Measurements from ENCODE around the gene STAT4. TPM values are rescaled to one million over a fixed set of nuclear protein-coding genes. Genes with fewer than 3 reads are reported as not detected.

STAT4 gene
- total RNA-seq, 1 experiment from 2014 or later = not detected

- Histone ChIP-seq H3K36me3 (ENCODE audit: insufficient read depth, low read length) (no peaks in the 10 kb centered on the region), H3K27me3 (ENCODE audit: low read length) (no peaks in the 10 kb centered on the region), H3K4me2 (ENCODE audit: low read depth, low read length, poor library complexity, severe bottlenecking) (no peak overlapping the region), H3K27ac (ENCODE audit: low read length) (no peak overlapping the region), H3K4me1 (ENCODE audit: low read length) (no peaks in the 10 kb centered on the region), H4K20me1 (ENCODE audit: insufficient read depth, low read depth, low read length) (no peaks in the 10 kb centered on the region), H3K9me2 (replicated peaks; ENCODE audit: insufficient read depth, low read length) (no peaks in the 10 kb centered on the region), H3K4me3 (ENCODE audit: low read length) (no peak overlapping the region), H2AFZ (ENCODE audit: low read length) (no peak overlapping the region), H3K9ac (ENCODE audit: low read length) (no peak overlapping the region), H3K9me3 (ENCODE audit: low read length) (no peaks in the 10 kb centered on the region), H3K79me2 (ENCODE audit: low read length) (no peaks in the 10 kb centered on the region)
- DNase-seq = no peak
Measured at GRCh38 chr2:191037351-191037750, 113.4 kb downstream of the STAT4 start.

- Histone ChIP-seq H3K4me1 (ENCODE audit: low read length) (no peaks in the 10 kb centered on the region), H3K27ac (ENCODE audit: low read length) (no peak overlapping the region), H3K9me2 (replicated peaks; ENCODE audit: insufficient read depth, low read length) (no peaks in the 10 kb centered on the region), H3K4me2 (ENCODE audit: low read depth, low read length, poor library complexity, severe bottlenecking) (no peak overlapping the region), H4K20me1 (ENCODE audit: insufficient read depth, low read depth, low read length) (no peaks in the 10 kb centered on the region), H2AFZ (ENCODE audit: low read length) (no peak overlapping the region), H3K9ac (ENCODE audit: low read length) (no peak overlapping the region), H3K79me2 (ENCODE audit: low read length) (no peaks in the 10 kb centered on the region), H3K4me3 (ENCODE audit: low read length) (no peak overlapping the region), H3K36me3 (ENCODE audit: insufficient read depth, low read length) (no peaks in the 10 kb centered on the region), H3K9me3 (ENCODE audit: low read length) (no peaks in the 10 kb centered on the region), H3K27me3 (ENCODE audit: low read length) (no peaks in the 10 kb centered on the region)
- no peak for DNase-seq
Measured at GRCh38 chr2:191036363-191036762, 114.4 kb downstream of the STAT4 start.

- H3K36me3 ChIP-seq (ENCODE audit: insufficient read depth, low read length) = no peaks in the 10 kb centered on the region
Measured at GRCh38 chr2:191032588-191033429, 118.0 kb downstream of the STAT4 start.

GRCh38 chr2:191031256-191031655 lies 119.5 kb downstream of the STAT4 start:
- H3K4me2 ChIP-seq (ENCODE audit: low read depth, low read length, poor library complexity, severe bottlenecking) = no peak overlapping the region
- H2AFZ ChIP-seq (ENCODE audit: low read length) = no peak overlapping the region
- no peak overlapping the region for H3K9ac ChIP-seq (ENCODE audit: low read length)
- no peaks in the 10 kb centered on the region for H3K27me3 ChIP-seq (ENCODE audit: low read length)
- H3K4me1 ChIP-seq (ENCODE audit: low read length) = no peaks in the 10 kb centered on the region
- no peak overlapping the region for H3K27ac ChIP-seq (ENCODE audit: low read length)
- H4K20me1 ChIP-seq (ENCODE audit: insufficient read depth, low read depth, low read length) = no peaks in the 10 kb centered on the region
- no peaks in the 10 kb centered on the region for H3K9me2 ChIP-seq (replicated peaks; ENCODE audit: insufficient read depth, low read length)
- no peaks in the 10 kb centered on the region for H3K79me2 ChIP-seq (ENCODE audit: low read length)
- no peaks in the 10 kb centered on the region for H3K9me3 ChIP-seq (ENCODE audit: low read length)
- H3K4me3 ChIP-seq (ENCODE audit: low read length) = no peak overlapping the region
- H3K36me3 ChIP-seq (ENCODE audit: insufficient read depth, low read length) = no peaks in the 10 kb centered on the region
- DNase-seq = no peak

More at GRCh38 chr2:191032588-191033429, 118.0 kb downstream of the STAT4 start:
- H3K27ac ChIP-seq (ENCODE audit: low read length) = no peak overlapping the region
- no peaks in the 10 kb centered on the region for H3K79me2 ChIP-seq (ENCODE audit: low read length)
- no peak overlapping the region for H3K9ac ChIP-seq (ENCODE audit: low read length)
- no peaks in the 10 kb centered on the region for H4K20me1 ChIP-seq (ENCODE audit: insufficient read depth, low read depth, low read length)
- DNase-seq = no peak
- no peaks in the 10 kb centered on the region for H3K27me3 ChIP-seq (ENCODE audit: low read length)
- no peaks in the 10 kb centered on the region for H3K9me2 ChIP-seq (replicated peaks; ENCODE audit: insufficient read depth, low read length)
- no peak overlapping the region for H3K4me2 ChIP-seq (ENCODE audit: low read depth, low read length, poor library complexity, severe bottlenecking)
- no peaks in the 10 kb centered on the region for H3K9me3 ChIP-seq (ENCODE audit: low read length)
- H2AFZ ChIP-seq (ENCODE audit: low read length) = no peak overlapping the region
- H3K4me1 ChIP-seq (ENCODE audit: low read length) = no peaks in the 10 kb centered on the region
- no peak overlapping the region for H3K4me3 ChIP-seq (ENCODE audit: low read length)

- no peak overlapping the region for H3K9ac ChIP-seq (ENCODE audit: low read length)
- no peaks in the 10 kb centered on the region for H3K79me2 ChIP-seq (ENCODE audit: low read length)
- no peaks in the 10 kb centered on the region for H3K36me3 ChIP-seq (ENCODE audit: insufficient read depth, low read length)
- H3K4me2 ChIP-seq (ENCODE audit: low read depth, low read length, poor library complexity, severe bottlenecking) = no peak overlapping the region
- no peak overlapping the region for H3K4me3 ChIP-seq (ENCODE audit: low read length)
- H3K27ac ChIP-seq (ENCODE audit: low read length) = no peak overlapping the region
- DNase-seq = peak; percentile 81
- H3K9me2 ChIP-seq (replicated peaks; ENCODE audit: insufficient read depth, low read length) = no peaks in the 10 kb centered on the region
- H3K4me1 ChIP-seq (ENCODE audit: low read length) = no peaks in the 10 kb centered on the region
- H2AFZ ChIP-seq (ENCODE audit: low read length) = no peak overlapping the region
- no peaks in the 10 kb centered on the region for H4K20me1 ChIP-seq (ENCODE audit: insufficient read depth, low read depth, low read length)
- no peaks in the 10 kb centered on the region for H3K9me3 ChIP-seq (ENCODE audit: low read length)
- H3K27me3 ChIP-seq (ENCODE audit: low read length) = no peaks in the 10 kb centered on the region
Measured at GRCh38 chr2:191030521-191031154, 120.2 kb downstream of the STAT4 start.

- no peaks in the 10 kb centered on the region for H3K79me2 ChIP-seq (ENCODE audit: low read length)
- no peak overlapping the region for H3K9ac ChIP-seq (ENCODE audit: low read length)
- no peaks in the 10 kb centered on the region for H3K9me2 ChIP-seq (replicated peaks; ENCODE audit: insufficient read depth, low read length)
- H4K20me1 ChIP-seq (ENCODE audit: insufficient read depth, low read depth, low read length) = no peaks in the 10 kb centered on the region
- no peaks in the 10 kb centered on the region for H3K4me1 ChIP-seq (ENCODE audit: low read length)
- no peak overlapping the region for H3K27ac ChIP-seq (ENCODE audit: low read length)
- H3K36me3 ChIP-seq (ENCODE audit: insufficient read depth, low read length) = no peaks in the 10 kb centered on the region
- no peak overlapping the region for H2AFZ ChIP-seq (ENCODE audit: low read length)
- H3K4me3 ChIP-seq (ENCODE audit: low read length) = no peak overlapping the region
- no peaks in the 10 kb centered on the region for H3K9me3 ChIP-seq (ENCODE audit: low read length)
- no peaks in the 10 kb centered on the region for H3K27me3 ChIP-seq (ENCODE audit: low read length)
- no peak for DNase-seq
- no peak overlapping the region for H3K4me2 ChIP-seq (ENCODE audit: low read depth, low read length, poor library complexity, severe bottlenecking)
Measured at GRCh38 chr2:191029280-191029950, 121.4 kb downstream of the STAT4 start.

- peaks cover 1% of the 10 kb centered on the region for H3K4me1 ChIP-seq (ENCODE audit: low read length)
- no peaks in the 10 kb centered on the region for H3K9me3 ChIP-seq (ENCODE audit: low read length)
- no peaks in the 10 kb centered on the region for H4K20me1 ChIP-seq (ENCODE audit: insufficient read depth, low read depth, low read length)
- no peaks in the 10 kb centered on the region for H3K79me2 ChIP-seq (ENCODE audit: low read length)
- H3K4me2 ChIP-seq (ENCODE audit: low read depth, low read length, poor library complexity, severe bottlenecking) = no peak overlapping the region
- H3K36me3 ChIP-seq (ENCODE audit: insufficient read depth, low read length) = no peaks in the 10 kb centered on the region
- H3K27ac ChIP-seq (ENCODE audit: low read length) = no peak overlapping the region
- H3K9me2 ChIP-seq (replicated peaks; ENCODE audit: insufficient read depth, low read length) = no peaks in the 10 kb centered on the region
- H3K27me3 ChIP-seq (ENCODE audit: low read length) = no peaks in the 10 kb centered on the region
- no peak overlapping the region for H3K9ac ChIP-seq (ENCODE audit: low read length)
- H2AFZ ChIP-seq (ENCODE audit: low read length) = no peak overlapping the region
- DNase-seq = no peak
- no peak overlapping the region for H3K4me3 ChIP-seq (ENCODE audit: low read length)
Measured at GRCh38 chr2:191026377-191026776, 124.4 kb downstream of the STAT4 start.

GRCh38 chr2:191025135-191025534 lies 125.7 kb downstream of the STAT4 start:
- H3K36me3 ChIP-seq (ENCODE audit: insufficient read depth, low read length) = no peaks in the 10 kb centered on the region
- H4K20me1 ChIP-seq (ENCODE audit: insufficient read depth, low read depth, low read length) = no peaks in the 10 kb centered on the region
- no peaks in the 10 kb centered on the region for H3K9me2 ChIP-seq (replicated peaks; ENCODE audit: insufficient read depth, low read length)
- no peak overlapping the region for H3K27ac ChIP-seq (ENCODE audit: low read length)
- H3K9me3 ChIP-seq (ENCODE audit: low read length) = no peaks in the 10 kb centered on the region
- no peak overlapping the region for H3K4me3 ChIP-seq (ENCODE audit: low read length)
- H3K4me1 ChIP-seq (ENCODE audit: low read length) = peaks cover 10% of the 10 kb centered on the region
- no peaks in the 10 kb centered on the region for H3K27me3 ChIP-seq (ENCODE audit: low read length)
- no peaks in the 10 kb centered on the region for H3K79me2 ChIP-seq (ENCODE audit: low read length)
- H3K4me2 ChIP-seq (ENCODE audit: low read depth, low read length, poor library complexity, severe bottlenecking) = no peak overlapping the region
- no peak for DNase-seq
- H3K9ac ChIP-seq (ENCODE audit: low read length) = no peak overlapping the region
- H2AFZ ChIP-seq (ENCODE audit: low read length) = no peak overlapping the region

Data from Karpas-422 (cell line).